IPS-15b (cell line): ENCODE data around the gene TC2N.
"Not testable (repeated sequence)": the region's sequence is repeated elsewhere in the genome, so short reads cannot be mapped to it uniquely, and the experiment has no call there.

Experiments used
- H3K27me3 ChIP-seq: one replicate; pipeline ENCODE4 v1.6.1; 2013; ENCODE audit warnings: low read length; ENCODE audit not compliant: control insufficient read depth, insufficient read depth
- H3K36me3 ChIP-seq: one replicate; pipeline ENCODE4 v1.6.1; 2013; ENCODE audit warnings: low read length; ENCODE audit not compliant: control insufficient read depth, insufficient read depth
- H3K4me1 ChIP-seq: one replicate; pipeline ENCODE4 v1.6.1; 2013; ENCODE audit warnings: mild to moderate bottlenecking, low read length; ENCODE audit not compliant: control insufficient read depth, insufficient read depth
- H3K4me3 ChIP-seq: one replicate; pipeline ENCODE4 v1.5.1; 2013; ENCODE audit warnings: low read depth, low read length
- H3K9ac ChIP-seq: one replicate; pipeline ENCODE4 v1.6.1; 2013; ENCODE audit warnings: low read depth, mild to moderate bottlenecking, low read length
- H3K9me3 ChIP-seq: one replicate; pipeline ENCODE4 v1.6.1; 2013; ENCODE audit warnings: mild to moderate bottlenecking, low read length; ENCODE audit not compliant: control insufficient read depth, insufficient read depth

TC2N gene

DNA sequence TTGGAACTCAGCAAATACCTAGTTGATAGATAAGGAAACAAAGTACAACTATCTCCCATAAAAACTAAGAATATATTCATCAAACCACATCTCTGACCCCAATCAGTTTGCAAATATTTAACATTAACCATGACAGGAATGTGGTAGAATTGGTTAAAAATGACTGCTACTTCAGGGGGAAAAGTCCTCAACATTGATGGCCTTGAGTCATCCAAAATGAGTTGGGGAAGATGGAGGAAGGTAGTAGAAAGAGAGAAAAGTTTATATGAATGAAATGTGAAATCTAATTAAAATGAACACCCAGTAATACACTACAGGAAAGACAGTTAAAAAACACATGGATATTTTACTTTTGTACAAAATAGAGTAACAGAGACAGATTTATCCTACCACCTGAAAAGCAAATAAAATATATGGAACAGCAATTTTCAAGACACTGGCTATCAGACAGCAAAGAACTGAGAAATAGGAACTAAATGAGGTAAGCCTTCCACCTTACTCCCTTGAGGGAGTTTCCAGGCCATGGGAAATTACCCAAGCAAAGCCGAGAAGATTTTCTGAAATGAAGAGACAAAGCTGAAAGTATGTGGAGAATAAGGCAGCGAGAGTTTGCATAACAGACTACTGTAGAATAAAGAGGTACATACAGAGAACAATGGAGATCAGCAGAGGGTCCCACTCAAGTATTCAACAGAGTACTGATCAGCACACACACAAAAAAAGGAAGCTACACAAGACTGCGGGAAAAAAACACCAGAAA lies 49.6 kb downstream of the TC2N start:
- no peak overlapping the region for H3K4me3 ChIP-seq
- no peak overlapping the region for H3K9ac ChIP-seq
- peaks cover 8% of the 10 kb centered on the region for H3K4me1 ChIP-seq
- no peaks in the 10 kb centered on the region for H3K9me3 ChIP-seq
- no peaks in the 10 kb centered on the region for H3K36me3 ChIP-seq
- H3K27me3 ChIP-seq, result no peaks in the 10 kb centered on the region

DNA sequence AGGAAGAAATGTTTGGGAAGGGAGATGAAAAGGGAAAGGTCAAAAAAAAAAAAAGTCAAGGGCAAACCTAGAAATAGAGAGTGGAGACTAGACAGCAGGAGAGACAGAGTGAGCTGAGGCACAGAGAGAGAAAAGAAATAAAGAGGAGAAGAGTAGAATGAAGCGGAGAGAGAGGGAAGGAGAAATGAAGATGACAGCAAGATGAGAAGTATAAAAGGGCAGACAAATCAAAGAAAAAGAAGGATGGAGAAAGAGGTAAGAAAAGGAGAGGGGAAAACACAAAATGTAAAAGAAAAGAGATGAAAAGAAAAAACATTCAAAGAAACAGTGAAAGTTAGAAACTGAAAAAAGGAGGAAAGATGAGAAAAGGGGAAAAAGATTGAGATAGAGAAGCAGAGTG lies 53.0 kb downstream of the TC2N start:
- Histone ChIP-seq H3K36me3 (no peaks in the 10 kb centered on the region), H3K4me3 (no peak overlapping the region), H3K9ac (no peak overlapping the region), H3K27me3 (no peaks in the 10 kb centered on the region), H3K9me3 (no peaks in the 10 kb centered on the region), H3K4me1 (peaks cover 8% of the 10 kb centered on the region)

- no peak overlapping the region for H3K9ac ChIP-seq
- H3K27me3 ChIP-seq, result no peaks in the 10 kb centered on the region
- peaks cover 6% of the 10 kb centered on the region for H3K9me3 ChIP-seq
- no peaks in the 10 kb centered on the region for H3K4me1 ChIP-seq
- H3K36me3 ChIP-seq, result no peaks in the 10 kb centered on the region
- H3K4me3 ChIP-seq, result no peak overlapping the region
Observed at GRCh38 chr14:91810699-91811098, 56.6 kb downstream of the TC2N start.

DNA sequence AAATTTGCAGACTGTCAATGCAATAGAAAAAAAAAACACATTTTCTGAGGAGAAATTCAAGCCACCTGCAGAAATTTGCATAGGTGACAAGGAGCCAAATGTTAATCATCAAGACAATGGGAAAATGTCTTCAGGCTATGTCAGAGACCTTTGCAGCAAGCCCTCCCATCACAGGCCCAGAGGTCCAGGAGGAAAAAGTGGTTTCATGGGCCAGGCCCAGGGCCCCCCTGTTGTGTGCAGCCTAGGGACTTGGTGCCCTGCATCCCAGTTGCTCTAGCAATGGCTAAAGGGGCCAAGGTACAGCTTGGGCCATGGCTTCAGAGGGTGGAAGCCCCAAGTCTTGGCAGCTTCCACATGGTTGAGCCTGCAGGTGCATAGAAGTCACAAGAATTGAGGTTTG lies 60.6 kb downstream of the TC2N start:
- Histone ChIP-seq H3K4me3 (no peak overlapping the region), H3K36me3 (no peaks in the 10 kb centered on the region), H3K9me3 (peaks cover 6% of the 10 kb centered on the region), H3K4me1 (no peaks in the 10 kb centered on the region), H3K9ac (no peak overlapping the region), H3K27me3 (no peaks in the 10 kb centered on the region)

- H3K9ac ChIP-seq, H3K4me3 ChIP-seq, H3K4me1 ChIP-seq, H3K36me3 ChIP-seq, H3K27me3 ChIP-seq, H3K9me3 ChIP-seq: not testable (repeated sequence)
Observed at GRCh38 chr14:91806094-91806493, 61.2 kb downstream of the TC2N start.

DNA sequence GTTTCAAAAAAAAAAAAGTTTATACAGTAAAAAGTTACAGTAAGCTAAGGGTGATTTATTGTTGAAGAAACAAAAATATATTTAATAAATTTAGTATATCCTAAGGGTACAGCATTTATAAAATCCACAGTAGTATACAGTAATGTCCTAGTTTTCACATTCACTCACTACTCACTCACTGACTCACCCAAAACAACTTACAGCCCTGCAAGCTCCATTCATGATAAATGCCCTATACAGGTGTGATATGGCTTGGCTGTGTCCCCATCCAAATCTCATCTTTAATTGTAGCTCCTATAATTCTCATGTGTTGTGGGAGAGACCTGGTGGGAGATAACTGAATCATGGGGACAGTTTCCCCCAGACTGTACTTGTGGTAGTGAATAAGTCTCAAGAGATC lies 61.7 kb downstream of the TC2N start:
- H3K9me3 ChIP-seq, result peaks cover 6% of the 10 kb centered on the region
- H3K36me3 ChIP-seq, result no peaks in the 10 kb centered on the region
- H3K4me3 ChIP-seq, result no peak overlapping the region
- no peaks in the 10 kb centered on the region for H3K27me3 ChIP-seq
- no peaks in the 10 kb centered on the region for H3K4me1 ChIP-seq
- H3K9ac ChIP-seq, result no peak overlapping the region

- Histone ChIP-seq H3K4me3 (no peak overlapping the region), H3K36me3 (no peaks in the 10 kb centered on the region), H3K9ac (no peak overlapping the region), H3K27me3 (no peaks in the 10 kb centered on the region), H3K9me3 (peaks cover 3% of the 10 kb centered on the region), H3K4me1 (no peaks in the 10 kb centered on the region)
Observed at GRCh38 chr14:91801358-91801757, 66.0 kb downstream of the TC2N start.

GRCh38 chr14:91796617-91797347 lies 70.6 kb downstream of the TC2N start:
- Histone ChIP-seq H3K4me1 (no peaks in the 10 kb centered on the region), H3K36me3 (no peaks in the 10 kb centered on the region), H3K4me3 (no peak overlapping the region), H3K9ac (no peak overlapping the region), H3K9me3 (no peaks in the 10 kb centered on the region), H3K27me3 (no peaks in the 10 kb centered on the region)

DNA sequence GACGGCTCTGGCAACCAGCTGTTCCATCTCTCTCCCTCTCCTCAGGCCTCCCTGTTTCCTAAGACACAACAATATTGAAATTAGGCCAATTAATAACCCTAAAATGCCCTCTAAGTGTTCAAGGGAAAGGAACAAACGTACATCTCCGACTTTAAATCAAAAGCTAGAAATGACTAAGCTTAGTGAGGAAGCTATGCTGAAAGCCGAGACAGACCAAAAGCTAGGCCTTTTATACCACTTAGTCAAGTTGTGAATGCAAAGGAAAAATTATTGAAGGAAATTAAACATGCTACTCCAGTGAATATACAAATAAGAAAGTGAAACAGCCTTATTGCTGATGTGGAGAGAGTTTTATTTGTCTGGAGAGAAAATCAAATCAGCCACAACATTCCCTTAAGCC lies 73.6 kb downstream of the TC2N start:
- no peaks in the 10 kb centered on the region for H3K9me3 ChIP-seq
- H3K4me3 ChIP-seq, result no peak overlapping the region

DNA sequence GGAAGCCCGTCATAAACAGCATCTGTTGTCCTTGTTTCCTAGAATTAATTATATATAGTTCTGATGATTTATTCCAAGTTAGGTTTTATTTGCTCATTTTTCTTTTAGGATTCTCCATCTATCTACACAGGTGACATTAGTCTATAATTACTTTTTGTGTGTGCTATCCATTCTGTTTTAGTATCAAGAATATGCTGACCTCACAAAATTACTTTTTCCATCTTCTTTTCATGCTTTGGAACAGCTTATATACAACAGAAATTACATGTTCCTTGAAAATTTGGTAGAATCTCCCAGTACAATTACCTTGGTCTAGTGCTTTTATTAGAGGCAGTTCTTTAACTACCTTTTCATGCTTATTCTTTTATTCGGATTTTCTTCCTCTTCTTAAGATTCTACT lies 81.1 kb downstream of the TC2N start:
- Histone ChIP-seq H3K36me3 (no peaks in the 10 kb centered on the region), H3K9me3 (no peaks in the 10 kb centered on the region), H3K4me1 (no peaks in the 10 kb centered on the region), H3K9ac (no peak overlapping the region), H3K4me3 (no peak overlapping the region), H3K27me3 (no peaks in the 10 kb centered on the region)

More for the DNA sequence above, 73.6 kb downstream of the TC2N start:
- H3K9ac ChIP-seq, result no peak overlapping the region
- no peaks in the 10 kb centered on the region for H3K36me3 ChIP-seq
- H3K4me1 ChIP-seq, result no peaks in the 10 kb centered on the region
- no peaks in the 10 kb centered on the region for H3K27me3 ChIP-seq

DNA sequence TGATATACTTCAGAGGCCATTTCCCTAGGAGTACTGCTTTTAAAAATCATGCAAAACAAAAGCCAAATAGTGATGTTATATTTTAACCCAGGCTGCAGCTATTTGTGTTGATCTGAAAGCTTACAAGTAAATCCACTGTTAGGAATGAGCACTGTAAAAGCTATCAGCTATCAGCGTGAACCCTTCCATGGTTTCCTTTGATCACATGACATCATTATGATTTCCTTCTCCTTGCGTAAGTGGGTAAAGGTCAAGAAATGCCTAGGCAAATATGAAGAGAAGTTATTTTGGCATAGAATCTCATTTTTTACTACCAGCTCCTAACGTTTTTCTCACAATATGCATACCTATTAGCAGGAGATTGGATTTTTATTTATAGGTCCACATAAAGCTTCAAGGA lies 86.9 kb downstream of the TC2N start:
- Histone ChIP-seq H3K4me3 (no peak overlapping the region), H3K9me3 (no peaks in the 10 kb centered on the region), H3K9ac (no peak overlapping the region), H3K36me3 (no peaks in the 10 kb centered on the region), H3K4me1 (no peaks in the 10 kb centered on the region), H3K27me3 (no peaks in the 10 kb centered on the region)

GRCh38 chr14:91778217-91778616 lies 89.1 kb downstream of the TC2N start:
- no peak overlapping the region for H3K9ac ChIP-seq
- H3K4me3 ChIP-seq, result no peak overlapping the region
- no peaks in the 10 kb centered on the region for H3K9me3 ChIP-seq
- no peaks in the 10 kb centered on the region for H3K36me3 ChIP-seq
- no peaks in the 10 kb centered on the region for H3K27me3 ChIP-seq
- no peaks in the 10 kb centered on the region for H3K4me1 ChIP-seq
